Tibial nerve (tissue), 3 donors: ENCODE measurements around the gene ARHGAP23.

Experiments used
- CTCF ChIP-seq, 5 experiments: fragments of 200-600 bp in 3 of 5; fragments of 450-650 bp in 2 of 5; sonication (generic) in 3 of 5; IDR thresholded peaks; one replicate each; pipeline ENCODE4 v1.5.1; 2016 to 2019; ENCODE audit warnings: antibody characterized with exemption in 5 of 5, mild to moderate bottlenecking in 3 of 5, moderate library complexity in 2 of 5
- POLR2A ChIP-seq, 2 donors: fragments of 450-650 bp; IDR thresholded peaks; one replicate each; pipeline ENCODE4 v1.6.1; 2017; ENCODE audit warnings: antibody characterized with exemption in 2 of 2, mild to moderate bottlenecking in 2 of 2, moderate library complexity in 2 of 2

DNA sequence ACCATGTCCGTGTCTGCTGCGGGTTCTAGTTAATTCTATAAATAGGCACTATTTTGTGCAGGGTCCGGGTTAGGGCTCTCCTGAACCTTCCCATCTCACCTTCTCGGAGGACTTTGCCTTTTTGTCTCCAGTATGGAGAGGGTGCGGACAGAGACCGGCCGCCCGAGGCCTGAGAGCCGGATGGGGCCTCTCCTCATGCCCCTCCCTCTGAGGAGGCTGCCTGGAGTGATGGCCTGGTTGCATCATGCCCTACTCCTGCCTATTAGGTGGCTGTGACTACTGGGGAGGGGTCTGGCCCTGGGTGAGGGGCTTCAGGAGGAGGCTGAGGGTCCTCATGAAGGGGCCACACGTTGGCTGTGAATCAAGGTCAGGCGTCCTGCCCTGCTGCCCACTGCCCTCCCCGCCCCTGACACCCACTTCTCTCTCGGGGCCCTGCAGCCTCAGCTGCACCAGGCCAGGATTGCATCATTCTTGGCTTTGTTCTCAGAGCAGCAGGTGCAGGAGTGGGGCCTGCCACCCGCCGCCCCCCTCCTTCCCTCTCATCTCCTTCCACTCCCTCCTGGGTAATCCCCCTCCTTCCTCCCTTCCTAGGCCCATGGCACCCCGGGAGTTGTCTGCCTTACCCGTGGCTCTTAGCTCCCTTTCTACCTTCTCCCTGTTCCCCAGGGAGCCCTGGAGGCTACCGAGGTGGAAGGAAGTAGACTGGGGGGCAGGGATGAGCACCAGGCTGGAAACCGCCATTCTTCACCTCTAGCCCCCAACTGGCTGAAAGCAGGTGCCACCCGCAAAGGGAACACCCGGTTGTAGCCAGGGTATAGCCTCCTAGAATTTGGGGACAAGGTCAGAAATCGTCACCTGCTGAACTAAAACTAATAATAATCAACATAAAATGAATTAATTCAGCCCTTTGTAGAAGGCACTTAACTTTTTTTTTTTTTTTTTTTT, 12.7 kb upstream of the ARHGAP23 start:
- TF ChIP-seq CTCF (IDR thresholded peaks at IDR 0.05) (no peak), POLR2A (IDR thresholded peaks at IDR 0.05) (no peak)
